ENCODE results near the gene RNU1-4.
"Not testable (repeated sequence)": the region's sequence is repeated elsewhere in the genome, so short reads cannot be mapped to it uniquely, and the experiment has no call there.

RNU1-4 gene

DNA sequence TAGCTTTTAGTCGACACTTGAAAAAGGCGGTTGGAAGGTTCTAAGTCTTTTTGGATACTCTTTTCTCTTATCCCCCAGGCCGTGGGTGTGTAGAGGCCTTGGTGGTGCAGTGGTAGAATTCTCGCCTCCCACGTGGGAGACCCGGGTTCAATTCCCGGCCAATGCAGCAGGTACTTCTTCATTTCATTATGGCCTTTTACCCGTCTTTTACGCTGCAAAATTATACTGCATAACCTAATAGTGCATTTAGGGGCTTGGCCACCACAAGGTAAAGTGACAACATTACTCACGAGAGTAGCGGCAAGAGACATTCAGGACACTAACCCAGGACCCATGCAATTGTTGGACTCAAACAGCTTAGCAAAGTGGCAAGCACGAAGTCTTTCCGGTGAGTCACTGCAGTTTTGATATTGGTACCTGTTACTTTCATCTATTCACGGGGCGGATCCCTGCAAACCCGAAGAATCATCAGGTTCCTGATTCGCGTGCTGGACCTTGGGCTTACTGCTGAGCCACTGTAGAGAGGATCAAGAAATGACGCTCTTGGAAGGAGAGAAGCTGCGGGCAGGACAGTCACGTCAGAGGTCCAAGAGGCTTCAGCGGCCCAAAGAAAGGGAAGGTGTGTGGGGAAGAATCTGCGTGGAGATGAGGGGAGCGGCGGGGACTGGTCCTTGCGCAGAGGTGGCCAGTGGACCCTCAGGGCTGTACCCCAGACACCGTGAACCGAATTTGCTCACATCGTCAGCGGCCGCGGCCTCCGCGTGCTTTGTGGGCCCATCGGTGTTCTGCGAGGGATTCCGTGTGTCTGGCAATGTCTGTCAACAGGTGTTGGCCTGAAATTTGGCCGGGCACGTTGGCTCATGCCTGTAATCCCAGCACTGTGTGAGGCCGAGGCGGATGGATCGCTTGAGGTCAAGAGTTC lies 12.9 kb upstream of the RNU1-4 start:
- TF ChIP-seq MYC (IDR thresholded peaks at IDR 0.05; ENCODE audit: low read depth, low read length) (no peak), POLR2A (IDR thresholded peaks at IDR 0.05; ENCODE audit: extremely low read depth, insufficient read length) (no peak)
- TF ChIP-seq, protein P1, sequence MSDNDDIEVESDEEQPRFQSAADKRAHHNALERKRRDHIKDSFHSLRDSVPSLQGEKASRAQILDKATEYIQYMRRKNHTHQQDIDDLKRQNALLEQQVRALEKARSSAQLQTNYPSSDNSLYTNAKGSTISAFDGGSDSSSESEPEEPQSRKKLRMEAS (IDR thresholded peaks at IDR 0.05; ENCODE audit: low read depth, low read length), result no peak
- TF ChIP-seq, protein P2, sequence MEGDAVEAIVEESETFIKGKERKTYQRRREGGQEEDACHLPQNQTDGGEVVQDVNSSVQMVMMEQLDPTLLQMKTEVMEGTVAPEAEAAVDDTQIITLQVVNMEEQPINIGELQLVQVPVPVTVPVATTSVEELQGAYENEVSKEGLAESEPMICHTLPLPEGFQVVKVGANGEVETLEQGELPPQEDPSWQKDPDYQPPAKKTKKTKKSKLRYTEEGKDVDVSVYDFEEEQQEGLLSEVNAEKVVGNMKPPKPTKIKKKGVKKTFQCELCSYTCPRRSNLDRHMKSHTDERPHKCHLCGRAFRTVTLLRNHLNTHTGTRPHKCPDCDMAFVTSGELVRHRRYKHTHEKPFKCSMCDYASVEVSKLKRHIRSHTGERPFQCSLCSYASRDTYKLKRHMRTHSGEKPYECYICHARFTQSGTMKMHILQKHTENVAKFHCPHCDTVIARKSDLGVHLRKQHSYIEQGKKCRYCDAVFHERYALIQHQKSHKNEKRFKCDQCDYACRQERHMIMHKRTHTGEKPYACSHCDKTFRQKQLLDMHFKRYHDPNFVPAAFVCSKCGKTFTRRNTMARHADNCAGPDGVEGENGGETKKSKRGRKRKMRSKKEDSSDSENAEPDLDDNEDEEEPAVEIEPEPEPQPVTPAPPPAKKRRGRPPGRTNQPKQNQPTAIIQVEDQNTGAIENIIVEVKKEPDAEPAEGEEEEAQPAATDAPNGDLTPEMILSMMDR (IDR thresholded peaks at IDR 0.05; ENCODE audit: low read depth, low read length), result no peak
- DNase-seq (ENCODE audit: low read depth), result peak; percentile 77
- H3K4me3 ChIP-seq (ENCODE audit: low read depth, low read length), result no peak overlapping the region

DNA sequence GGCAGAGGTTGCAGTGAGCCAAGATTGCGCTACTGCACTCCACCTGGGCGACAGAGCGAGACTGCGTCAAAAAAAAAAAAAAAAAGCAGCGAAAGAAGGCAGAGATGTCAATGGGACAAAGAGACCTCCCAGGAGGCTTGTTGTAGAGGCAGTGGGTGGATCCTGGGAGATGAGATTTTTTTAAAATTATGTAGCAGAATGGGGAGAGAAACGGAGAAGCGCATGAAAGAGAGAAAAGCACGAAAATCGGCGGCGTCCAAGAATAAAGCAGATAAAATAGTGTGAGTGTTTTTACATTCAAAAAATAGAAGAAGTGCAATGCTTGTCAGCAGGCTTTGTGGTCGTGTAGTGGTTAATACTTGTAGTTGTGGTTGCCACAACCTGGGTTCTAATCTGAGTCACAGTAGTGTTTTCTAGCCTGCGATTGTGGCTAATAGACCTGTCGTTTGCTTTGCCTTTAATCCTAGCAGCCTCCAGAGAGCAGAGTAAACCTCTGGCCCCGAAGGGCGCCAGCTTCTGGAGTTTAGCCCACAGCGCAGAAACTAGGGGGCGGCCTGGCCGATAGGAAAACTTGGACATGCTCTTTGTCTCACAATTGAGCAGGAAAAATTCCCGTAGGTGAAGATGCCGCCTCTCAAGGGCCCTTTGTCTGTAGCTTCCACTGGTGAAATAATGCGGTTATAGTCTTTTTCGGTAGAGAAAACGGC lies 11.9 kb upstream of the RNU1-4 start:
- DNase-seq (ENCODE audit: low read depth), result peak; percentile 37
- H3K4me3 ChIP-seq (ENCODE audit: low read depth, low read length), result not testable (repeated sequence)

DNA sequence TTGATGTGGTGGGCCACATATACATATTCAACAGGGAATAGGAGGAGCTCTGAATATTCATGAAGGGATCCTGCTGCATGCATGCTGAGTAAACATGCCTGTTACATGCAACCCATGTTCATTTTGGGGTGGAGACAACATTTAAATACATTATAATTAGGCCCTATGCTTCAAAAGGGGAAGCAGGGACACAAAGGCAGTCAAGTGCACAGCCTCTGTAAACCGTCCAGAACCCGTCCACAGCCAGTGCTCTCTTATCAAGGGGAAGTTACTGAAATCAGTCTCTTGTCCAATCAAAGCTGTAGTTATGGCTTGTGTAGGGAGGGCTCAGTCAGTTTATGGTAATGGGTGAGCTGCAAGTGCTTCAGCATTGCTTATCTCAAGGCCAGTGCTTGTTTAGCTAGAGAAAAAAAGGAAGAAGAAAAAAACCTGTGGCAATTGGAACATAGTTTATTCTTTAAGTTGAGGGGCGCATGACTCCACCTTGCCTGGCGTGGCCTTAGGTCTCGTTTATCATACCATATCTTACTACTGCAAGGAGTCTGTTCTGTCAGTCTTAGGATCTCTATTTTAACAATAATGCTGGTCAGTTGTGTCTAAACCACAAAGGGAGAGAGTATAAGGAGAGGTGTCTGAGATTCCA lies 7.9 kb upstream of the RNU1-4 start:
- DNase-seq (ENCODE audit: low read depth); H3K4me3 ChIP-seq (ENCODE audit: low read depth, low read length): not testable (repeated sequence)

DNA sequence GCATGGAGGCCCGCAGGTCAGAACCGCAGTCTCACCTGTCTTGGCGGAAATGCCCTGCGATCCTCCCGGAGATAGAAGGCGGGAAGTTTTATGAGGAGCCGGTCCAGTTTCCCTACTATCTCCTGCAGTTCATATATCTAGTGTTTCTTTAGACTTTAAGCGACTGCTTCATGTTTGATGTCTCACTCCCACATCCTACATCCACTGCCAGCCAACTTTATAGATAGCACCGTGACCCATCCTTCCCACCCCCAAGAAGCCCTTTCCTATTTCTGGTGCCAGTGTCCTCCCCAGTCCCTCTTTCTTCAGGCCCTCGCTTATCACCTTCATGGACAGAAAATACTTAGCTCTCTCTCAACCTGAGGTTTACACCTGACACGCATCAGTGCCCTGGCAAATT lies 914 bp downstream of the RNU1-4 start:
- not testable (repeated sequence) for H3K4me3 ChIP-seq (ENCODE audit: low read depth, low read length); DNase-seq (ENCODE audit: low read depth)

DNA sequence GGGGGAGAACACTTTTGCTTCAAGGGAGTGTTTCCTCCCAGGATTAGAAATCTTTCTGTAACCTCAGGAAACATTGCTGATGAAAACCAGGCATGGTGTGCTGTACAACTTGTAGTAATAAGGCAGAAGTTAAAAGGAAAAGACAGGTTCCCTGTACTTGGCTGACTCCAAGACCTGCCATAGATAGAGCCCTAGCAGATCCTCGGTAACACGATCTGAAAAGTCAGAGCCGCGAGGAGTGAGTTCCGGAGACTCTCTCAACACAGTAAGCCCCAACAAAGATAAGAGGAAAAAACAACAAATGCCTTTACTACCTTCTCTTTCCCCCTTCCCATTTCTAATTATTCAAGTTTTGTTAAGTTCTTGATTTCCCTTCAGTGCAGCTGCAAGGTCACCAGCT lies 7.3 kb downstream of the RNU1-4 start:
- not testable (repeated sequence) for DNase-seq (ENCODE audit: low read depth); H3K4me3 ChIP-seq (ENCODE audit: low read depth, low read length)

DNA sequence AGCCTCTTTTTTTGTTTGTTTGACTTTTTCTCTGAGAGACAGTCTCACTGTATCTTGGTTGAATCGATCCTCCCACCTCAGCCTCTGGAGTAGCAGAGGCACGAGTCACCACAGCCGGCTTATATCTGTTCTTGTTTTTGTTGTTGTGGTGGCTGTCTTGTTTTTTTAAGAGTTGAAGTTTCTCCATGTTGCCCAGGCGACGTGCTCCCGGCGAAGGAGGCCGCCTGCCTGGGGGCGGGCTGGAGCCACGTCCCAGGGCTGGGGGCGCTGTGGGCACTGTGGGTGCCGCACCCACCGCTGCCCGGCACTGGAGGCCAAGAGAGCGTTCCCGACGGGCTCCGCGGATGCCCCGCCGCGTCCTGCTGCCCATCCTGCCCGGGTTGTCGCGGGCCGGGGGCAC lies 8.4 kb downstream of the RNU1-4 start:
- not testable (repeated sequence) for DNase-seq (ENCODE audit: low read depth); H3K4me3 ChIP-seq (ENCODE audit: low read depth, low read length)

DNA sequence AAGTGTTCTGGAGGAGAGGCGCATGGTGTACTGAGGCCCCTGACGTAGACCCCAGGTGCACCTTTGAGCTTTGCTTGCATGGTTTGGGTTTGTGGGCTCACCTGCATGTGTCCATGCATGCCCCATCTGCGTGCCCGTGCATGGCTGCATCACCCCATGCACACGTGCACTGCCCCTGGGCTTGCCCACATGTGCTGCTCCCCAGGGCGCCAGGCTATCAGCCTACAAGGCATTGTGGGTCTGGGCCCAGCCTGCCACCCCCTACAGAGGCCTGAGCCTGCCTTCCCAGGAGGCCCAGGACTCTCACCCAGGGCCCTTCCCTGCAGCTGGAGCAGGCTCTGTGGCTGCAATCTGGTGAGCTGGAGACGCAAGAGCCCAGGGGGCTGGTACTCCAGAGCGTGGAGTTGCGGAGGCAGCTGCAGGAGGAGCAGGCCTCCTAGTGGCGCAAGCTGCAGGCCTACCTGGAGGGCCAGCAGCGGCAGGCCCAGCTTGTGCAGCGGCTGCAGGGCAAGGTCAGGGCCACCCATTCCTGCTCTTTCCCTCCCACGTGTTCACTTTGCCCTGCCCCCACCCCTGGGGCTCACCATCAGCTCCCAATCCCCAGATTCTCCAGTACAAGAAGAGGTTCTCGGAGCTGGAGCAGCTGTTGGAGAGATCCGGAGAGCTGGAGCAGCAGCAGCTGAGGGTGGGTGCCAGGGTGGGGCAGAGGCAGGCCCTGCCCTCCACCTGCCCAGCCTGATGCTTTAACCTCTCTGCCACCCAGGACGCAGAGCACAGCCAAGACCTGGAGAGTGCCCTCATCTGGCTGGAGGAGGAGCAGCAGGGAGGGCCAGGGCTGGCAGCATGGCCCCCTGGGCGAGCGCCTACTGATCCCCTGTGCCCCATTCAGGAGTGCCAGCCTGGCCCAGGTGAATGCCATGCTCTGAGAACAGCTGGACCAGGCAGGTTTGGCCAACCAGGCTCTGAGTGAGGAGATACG lies 9.9 kb downstream of the RNU1-4 start:
- not testable (repeated sequence) for H3K4me3 ChIP-seq (ENCODE audit: low read depth, low read length); DNase-seq (ENCODE audit: low read depth)

DNA sequence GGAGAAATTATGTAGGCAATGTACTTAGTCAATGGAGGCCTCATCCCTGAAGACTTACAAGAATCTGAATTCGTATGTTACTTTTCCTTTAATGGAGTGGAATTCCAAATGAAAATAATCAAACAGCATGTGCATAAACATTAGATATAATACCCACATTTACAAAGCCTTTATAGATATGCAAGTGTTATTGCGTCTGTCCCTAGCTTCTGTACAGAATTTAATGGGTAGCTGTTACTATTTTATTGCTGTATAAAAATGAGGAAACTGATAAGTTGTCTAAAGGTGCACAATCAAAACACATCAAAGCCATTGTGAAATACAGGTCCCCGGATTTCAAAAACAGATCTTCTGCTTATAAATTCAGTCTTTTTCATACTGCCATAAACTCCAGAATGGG lies 12.5 kb downstream of the RNU1-4 start:
- DNase-seq (ENCODE audit: low read depth); H3K4me3 ChIP-seq (ENCODE audit: low read depth, low read length): not testable (repeated sequence)

DNA sequence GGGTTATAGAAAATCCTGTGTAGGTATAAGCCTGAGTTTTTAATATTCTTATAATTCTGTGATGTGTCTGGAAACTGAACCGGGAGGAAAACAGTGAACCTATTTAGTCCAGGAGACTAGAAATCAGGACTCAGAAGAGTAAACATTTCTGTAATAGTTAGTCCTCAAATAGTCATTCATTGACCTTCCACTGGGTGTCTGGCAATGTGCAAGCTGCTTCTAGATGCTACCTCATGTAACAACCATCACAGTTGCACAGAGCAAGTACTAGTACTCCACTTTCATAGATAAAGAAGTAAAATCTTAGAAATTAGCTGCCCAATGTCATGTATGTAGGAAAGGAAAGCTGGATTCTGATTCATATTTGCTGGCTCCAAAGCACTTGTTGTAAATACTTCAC lies 15.1 kb downstream of the RNU1-4 start:
- DNase-seq (ENCODE audit: low read depth); H3K4me3 ChIP-seq (ENCODE audit: low read depth, low read length): not testable (repeated sequence)

DNA sequence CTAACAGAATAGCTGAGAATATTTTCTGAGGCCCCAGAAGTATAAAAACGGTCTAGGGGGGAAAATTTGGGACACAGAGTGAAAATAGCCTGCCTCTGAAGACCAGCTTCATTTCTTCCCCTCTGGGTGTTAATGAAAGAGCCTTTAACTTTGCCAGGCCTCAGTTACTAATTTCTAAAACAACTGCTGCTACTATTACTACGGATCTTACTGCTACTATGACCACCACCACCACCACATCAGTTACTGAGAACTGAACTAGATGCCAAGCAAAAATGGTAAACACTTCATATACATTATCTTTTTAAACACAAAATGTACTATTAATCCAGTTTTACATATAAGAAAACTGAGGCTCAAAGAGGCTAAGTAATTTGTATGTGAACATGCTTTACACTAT lies 15.6 kb downstream of the RNU1-4 start:
- not testable (repeated sequence) for DNase-seq (ENCODE audit: low read depth); H3K4me3 ChIP-seq (ENCODE audit: low read depth, low read length)

DNA sequence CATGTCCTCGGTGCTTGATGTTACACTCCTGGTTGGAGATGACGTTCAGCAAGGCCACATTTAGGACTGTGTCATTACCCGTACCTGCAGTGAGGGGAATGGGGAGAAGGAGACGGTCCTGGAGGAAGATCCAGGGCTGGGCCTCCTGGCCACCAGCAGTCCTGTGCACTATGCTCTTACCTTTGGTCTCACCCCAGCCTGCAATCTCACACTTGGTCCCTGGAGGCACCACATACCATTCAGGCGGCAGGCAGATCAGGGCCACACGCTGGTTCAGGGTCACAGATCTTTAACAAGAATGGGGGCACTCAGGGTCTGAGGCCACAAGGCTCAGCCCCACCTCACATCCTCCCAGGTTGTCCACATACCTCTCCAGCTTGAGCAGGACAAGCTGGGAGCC lies 17.3 kb downstream of the RNU1-4 start:
- not testable (repeated sequence) for DNase-seq (ENCODE audit: low read depth); H3K4me3 ChIP-seq (ENCODE audit: low read depth, low read length)

DNA sequence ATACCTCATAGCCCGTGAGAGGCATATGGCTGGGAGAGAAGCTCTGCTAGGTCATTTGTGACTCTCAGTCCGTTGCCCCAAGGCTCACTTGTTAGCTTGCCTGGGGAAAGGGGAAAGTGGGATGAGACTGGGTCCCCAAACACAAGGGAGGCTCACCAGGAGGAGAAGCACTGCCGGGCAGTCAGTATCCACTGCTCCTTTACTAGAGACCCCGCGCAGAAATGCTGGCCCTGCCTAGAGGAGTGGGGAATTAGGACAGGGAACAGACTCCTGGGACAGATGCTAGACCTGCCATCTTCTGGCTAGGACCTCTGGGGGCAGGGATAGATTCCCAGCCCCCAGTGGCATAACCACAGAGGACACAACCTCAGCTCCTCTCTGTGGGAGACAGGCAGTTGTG lies 17.7 kb downstream of the RNU1-4 start:
- not testable (repeated sequence) for H3K4me3 ChIP-seq (ENCODE audit: low read depth, low read length); DNase-seq (ENCODE audit: low read depth)

DNA sequence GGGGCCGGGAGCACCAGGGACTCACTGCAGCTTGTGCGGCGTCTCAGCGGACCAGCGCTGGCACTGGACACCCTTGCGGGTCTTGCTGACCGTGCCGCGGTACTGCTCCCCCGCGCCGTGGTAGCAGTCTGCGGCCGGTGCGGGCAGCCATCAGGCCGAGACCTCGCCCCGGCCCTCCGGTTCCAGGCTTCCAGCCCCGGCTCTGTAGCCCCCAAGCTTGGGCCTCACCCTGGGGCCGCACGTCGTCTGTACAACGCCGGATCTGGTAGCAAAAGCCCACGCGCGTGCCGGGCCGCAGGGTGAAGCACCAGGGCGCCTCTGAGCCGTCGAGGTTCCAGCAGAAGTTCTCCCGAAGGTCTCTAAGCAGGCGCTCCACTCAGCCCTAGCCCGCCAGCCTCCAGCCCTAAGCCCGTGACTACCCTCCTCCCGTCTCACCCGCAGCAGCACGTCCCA lies 18.8 kb downstream of the RNU1-4 start:
- not testable (repeated sequence) for DNase-seq (ENCODE audit: low read depth); H3K4me3 ChIP-seq (ENCODE audit: low read depth, low read length)

DNA sequence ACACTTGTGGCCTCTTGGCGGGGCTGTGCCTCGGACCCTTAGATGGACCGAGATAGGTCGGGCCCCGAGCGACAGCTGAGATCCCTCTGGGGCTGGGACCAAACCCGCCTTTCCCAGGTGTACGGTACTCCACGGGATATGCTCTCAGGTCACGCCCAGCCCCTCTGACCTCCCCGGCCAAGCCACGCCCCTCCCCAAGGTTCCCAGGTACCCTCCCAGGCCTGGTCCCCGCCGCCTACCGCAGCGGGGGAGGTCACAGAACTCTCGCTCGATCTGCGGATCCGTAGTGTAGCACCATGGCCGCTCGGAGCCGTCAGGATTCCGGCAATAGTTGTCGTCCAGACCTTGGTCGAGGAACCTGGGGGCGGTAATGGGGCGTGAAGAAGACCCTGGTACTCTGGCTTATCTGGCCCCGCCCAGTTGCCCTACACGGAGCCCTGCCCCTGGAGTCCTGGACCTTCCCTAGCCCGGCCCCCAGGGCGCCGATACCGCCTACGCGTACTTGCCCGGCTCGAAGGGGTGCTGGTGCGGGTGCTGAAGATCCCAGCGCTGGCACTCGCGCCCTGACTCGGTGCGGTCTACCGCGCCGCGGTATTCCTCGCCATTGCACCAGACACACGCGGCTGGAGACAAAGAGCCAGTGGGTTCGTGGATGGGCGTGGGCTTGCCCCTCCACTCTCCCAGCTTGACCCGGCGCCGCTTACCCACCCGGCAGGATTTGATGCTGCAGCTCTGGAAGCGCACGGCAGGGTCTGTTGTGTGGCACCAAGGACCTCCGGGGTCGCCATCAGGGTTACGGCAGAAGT lies 19.5 kb downstream of the RNU1-4 start:
- H3K4me3 ChIP-seq (ENCODE audit: low read depth, low read length); DNase-seq (ENCODE audit: low read depth): not testable (repeated sequence)

DNA sequence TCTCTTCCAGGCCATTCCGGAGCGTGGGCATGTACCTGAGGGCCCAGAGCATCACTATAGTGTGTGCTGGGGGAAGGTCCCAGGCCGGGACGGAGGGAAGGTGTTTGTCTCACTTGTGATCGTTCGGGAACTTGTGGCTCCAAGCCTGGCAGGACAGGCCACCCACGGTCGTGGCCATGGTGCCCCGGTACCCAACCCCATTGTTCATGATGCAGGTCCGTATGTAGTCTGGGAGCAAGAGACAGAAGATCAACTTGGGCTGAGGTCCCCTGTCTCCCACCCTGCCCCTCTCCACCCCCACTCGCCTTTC lies 20.1 kb downstream of the RNU1-4 start:
- not testable (repeated sequence) for H3K4me3 ChIP-seq (ENCODE audit: low read depth, low read length); DNase-seq (ENCODE audit: low read depth)
